ENCODE data around the gene USP7.
"Not testable (repeated sequence)": the region's sequence is repeated elsewhere in the genome, so short reads cannot be mapped to it uniquely, and the experiment has no call there.

Gene USP7

GRCh38 chr16:8880839-8881510, 82.7 kb downstream of the USP7 start:
- no peak for DNase-seq (ENCODE audit: low read depth, low spot score)

- no peak for DNase-seq (ENCODE audit: low read depth, low spot score)
Observed at GRCh38 chr16:8878523-8878911, 85.2 kb downstream of the USP7 start.

- no peak for DNase-seq (ENCODE audit: low read depth, low spot score)
Observed at GRCh38 chr16:8877894-8878522, 85.7 kb downstream of the USP7 start.

GRCh38 chr16:8875317-8875716, 88.4 kb downstream of the USP7 start:
- not testable (repeated sequence) for DNase-seq (ENCODE audit: low read depth, low spot score)

GRCh38 chr16:8874388-8874787, 89.3 kb downstream of the USP7 start:
- DNase-seq (ENCODE audit: low read depth, low spot score): no peak

- DNase-seq (ENCODE audit: low read depth, low spot score): not testable (repeated sequence)
Observed at GRCh38 chr16:8873866-8874195, 89.9 kb downstream of the USP7 start.

GRCh38 chr16:8872967-8873865, 90.5 kb downstream of the USP7 start:
- DNase-seq (ENCODE audit: low read depth, low spot score): no peak

- DNase-seq (ENCODE audit: low read depth, low spot score): no peak
Observed at GRCh38 chr16:8872071-8872470, 91.6 kb downstream of the USP7 start.

- not testable (repeated sequence) for DNase-seq (ENCODE audit: low read depth, low spot score)
Observed at GRCh38 chr16:8869988-8870241, 93.8 kb downstream of the USP7 start.

GRCh38 chr16:8869212-8869987, 94.3 kb downstream of the USP7 start:
- no peak for DNase-seq (ENCODE audit: low read depth, low spot score)

- peak; percentile 43 for DNase-seq (ENCODE audit: low read depth, low spot score)
Observed at GRCh38 chr16:8868416-8869211, 95.1 kb downstream of the USP7 start, which contains the start of gene CARHSP1. TSS of gene CARHSP1 (minus strand) at chr16:8869006. CDS start at chr16:8859328, 9,678 bp downstream.

GRCh38 chr16:8867932-8868415, 95.7 kb downstream of the USP7 start:
- DNase-seq (ENCODE audit: low read depth, low spot score): peak; percentile 26

- DNase-seq (ENCODE audit: low read depth, low spot score): no peak
Observed at GRCh38 chr16:8867216-8867931, 96.3 kb downstream of the USP7 start.

GRCh38 chr16:8866884-8867215, 96.9 kb downstream of the USP7 start:
- no peak for DNase-seq (ENCODE audit: low read depth, low spot score)

GRCh38 chr16:8866118-8866883, 97.4 kb downstream of the USP7 start:
- no peak for DNase-seq (ENCODE audit: low read depth, low spot score)

GRCh38 chr16:8865145-8865882, 98.4 kb downstream of the USP7 start:
- no peak for DNase-seq (ENCODE audit: low read depth, low spot score)

- no peak for DNase-seq (ENCODE audit: low read depth, low spot score)
Observed at GRCh38 chr16:8864480-8865110, 99.1 kb downstream of the USP7 start.

- DNase-seq (ENCODE audit: low read depth, low spot score): no peak
Observed at GRCh38 chr16:8863594-8864424, 99.9 kb downstream of the USP7 start.
